ENCODE data around the gene SRPK1. TPM values are rescaled to one million over a fixed set of nuclear protein-coding genes. Genes with fewer than 3 reads are reported as not detected.

The SRPK1 gene
- total RNA-seq, 4 donors from 2014 or later: 107 to 155 (median 110) TPM

GRCh38 chr6:35903679-35904078 is 17.2 kb downstream of the SRPK1 start:
- H3K27me3 ChIP-seq: no peaks in the 10 kb centered on the region
- TF ChIP-seq POLR2A (IDR thresholded peaks at IDR 0.05): no peak
- no peak for TF ChIP-seq CTCF (IDR thresholded peaks at IDR 0.05)
- intact Hi-C loops (cut with DNase I; ENCODE audit: low total_unique reads) (no loop called here), in situ Hi-C loops (cut with MboI; ENCODE audit: low pct_ligation_motif_present in 1 of 4, low pct_unique_long_range_greater_than_20kb in 1 of 4, low sequenced_read_pairs in 3 of 4) (no loop called here)
- H3K9me3 ChIP-seq: peaks cover 0 to under 1% of the 10 kb centered on the region in 2 donors
- no peak overlapping the region for H3K4me3 ChIP-seq
- WGBS, 2 donors (ENCODE audit: low coverage in 1 of 2): 96 to 100% methylated on average over 3 to 4 of the region's 4 CpGs
- H3K4me1 ChIP-seq: no peaks in the 10 kb centered on the region
- peaks cover 0 to 8% (median under 1%) of the 10 kb centered on the region in 4 donors for H3K36me3 ChIP-seq
- DNase-seq: no peak
- H3K27ac ChIP-seq: no peak overlapping the region

DNA sequence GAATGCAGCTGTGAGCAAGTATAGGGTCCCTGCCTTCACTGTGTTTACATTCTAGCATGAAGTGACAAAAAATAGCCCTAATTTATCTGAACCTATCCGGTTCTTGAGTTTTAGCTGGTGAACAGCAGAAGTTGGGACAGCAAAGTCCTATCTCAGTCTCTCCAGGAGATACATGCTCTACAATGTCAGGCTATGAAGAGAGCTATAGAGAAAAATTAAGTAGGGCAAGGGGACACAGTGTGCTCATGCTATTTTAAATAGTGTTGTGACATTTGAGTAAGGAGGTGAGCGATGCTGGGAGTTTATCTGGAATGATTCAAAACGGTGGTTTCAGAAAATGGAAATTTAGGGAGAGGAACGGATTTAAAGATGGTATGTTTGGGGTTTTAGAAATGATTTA is 20.4 kb downstream of the SRPK1 start:
- TF ChIP-seq POLR2A (IDR thresholded peaks at IDR 0.05) (no peak), POLR2AphosphoS5 (IDR thresholded peaks at IDR 0.05) (no peak), EP300 (IDR thresholded peaks at IDR 0.05; ENCODE audit: low read depth) (no peak), CTCF (IDR thresholded peaks at IDR 0.05) (no peak)
- no peaks in the 10 kb centered on the region for H3K27me3 ChIP-seq
- H3K4me3 ChIP-seq: no peak overlapping the region
- peaks cover 0 to 6% (median 0%) of the 10 kb centered on the region in 4 donors for H3K36me3 ChIP-seq
- H3K9me3 ChIP-seq: no peaks in the 10 kb centered on the region
- no peak for DNase-seq
- no peak overlapping the region for H3K27ac ChIP-seq
- intact Hi-C loops (cut with DNase I; ENCODE audit: low total_unique reads) (no loop called here), in situ Hi-C loops (cut with MboI; ENCODE audit: low pct_ligation_motif_present in 1 of 4, low pct_unique_long_range_greater_than_20kb in 1 of 4, low sequenced_read_pairs in 3 of 4) (no loop called here)
- H3K4me1 ChIP-seq: no peaks in the 10 kb centered on the region
- WGBS, 2 donors (ENCODE audit: low coverage in 1 of 2): 89 to 95% methylated on average over 4 of the region's 4 CpGs

GRCh38 chr6:35898003-35898402 is 22.9 kb downstream of the SRPK1 start:
- H3K27ac ChIP-seq: no peak overlapping the region
- TF ChIP-seq POLR2AphosphoS5 (IDR thresholded peaks at IDR 0.05) (no peak), POLR2A (IDR thresholded peaks at IDR 0.05) (no peak), CTCF (IDR thresholded peaks at IDR 0.05) (no peak), EP300 (IDR thresholded peaks at IDR 0.05; ENCODE audit: low read depth) (no peak)
- peaks cover 0 to 6% (median 0%) of the 10 kb centered on the region in 4 donors for H3K36me3 ChIP-seq
- no peak overlapping the region for H3K4me3 ChIP-seq
- no peaks in the 10 kb centered on the region for H3K4me1 ChIP-seq
- no peak for DNase-seq
- H3K27me3 ChIP-seq: no peaks in the 10 kb centered on the region
- in situ Hi-C loops (cut with MboI; ENCODE audit: low pct_ligation_motif_present in 1 of 4, low pct_unique_long_range_greater_than_20kb in 1 of 4, low sequenced_read_pairs in 3 of 4): no loop called here
- 95 to 96% methylated on average over 2 of the region's 2 CpGs for WGBS, 2 donors (ENCODE audit: low coverage in 1 of 2)
- intact Hi-C loops (cut with DNase I; ENCODE audit: low total_unique reads): no loop called here
- no peaks in the 10 kb centered on the region for H3K9me3 ChIP-seq

GRCh38 chr6:35897486-35897885 is 23.4 kb downstream of the SRPK1 start:
- 91 to 95% methylated on average over 4 of the region's 4 CpGs for WGBS, 2 donors (ENCODE audit: low coverage in 1 of 2)
- in situ Hi-C loops (cut with MboI; ENCODE audit: low pct_ligation_motif_present in 1 of 4, low pct_unique_long_range_greater_than_20kb in 1 of 4, low sequenced_read_pairs in 3 of 4): no loop called here

More at GRCh38 chr6:35897486-35897885, 23.4 kb downstream of the SRPK1 start:
- Histone ChIP-seq H3K9me3 (no peaks in the 10 kb centered on the region), H3K27me3 (no peaks in the 10 kb centered on the region), H3K4me1 (no peaks in the 10 kb centered on the region), H3K27ac (no peak overlapping the region), H3K36me3 (peaks cover 0 to 3% (median 0%) of the 10 kb centered on the region in 4 donors), H3K4me3 (no peak overlapping the region)
- no peak for DNase-seq
- intact Hi-C loops (cut with DNase I; ENCODE audit: low total_unique reads): no loop called here
- TF ChIP-seq POLR2AphosphoS5 (IDR thresholded peaks at IDR 0.05) (no peak), CTCF (IDR thresholded peaks at IDR 0.05) (no peak)
